Measurements from ENCODE around the gene IFIT2. TPM values are rescaled to one million over a fixed set of nuclear protein-coding genes. Genes with fewer than 3 reads are reported as not detected.

IFIT2 gene
- total RNA-seq, 3 donors from 2014 or later (not counting 1 experiment from before 2014, with no cell fraction given) = 21.8 to 103 (median 34.9) TPM

GRCh38 chr10:89256340-89256739, 45.5 kb upstream of the IFIT2 start:
- H3K4me3 Mint-ChIP-seq = no peak overlapping the region
- H3K9me3 Mint-ChIP-seq = no peaks in the 10 kb centered on the region
- no peak overlapping the region for H3K27ac ChIP-seq (ENCODE audit: low read length)
- H3K4me1 ChIP-seq (ENCODE audit: control insufficient read depth, insufficient read depth, low read length) = peaks cover 4% of the 10 kb centered on the region
- peaks cover 4% of the 10 kb centered on the region for H3K9me3 ChIP-seq (ENCODE audit: control insufficient read depth, insufficient read depth, low read length)
- H3K4me3 ChIP-seq (ENCODE audit: low read length) = no peak overlapping the region
- DNase-seq (no peak), ATAC-seq (no peak)
- H3K36me3 ChIP-seq (ENCODE audit: control insufficient read depth, insufficient read depth, low read length) = no peaks in the 10 kb centered on the region
- no peaks in the 10 kb centered on the region for H3K36me3 Mint-ChIP-seq
- 75% methylated on average over 3 of the region's 3 CpGs for WGBS (ENCODE audit: insufficient coverage)
- H3K27me3 Mint-ChIP-seq (ENCODE audit: low read depth in 2 of 2) = peaks cover 25 to 43% of the 10 kb centered on the region in 2 donors
- TF ChIP-seq, protein P1, sequence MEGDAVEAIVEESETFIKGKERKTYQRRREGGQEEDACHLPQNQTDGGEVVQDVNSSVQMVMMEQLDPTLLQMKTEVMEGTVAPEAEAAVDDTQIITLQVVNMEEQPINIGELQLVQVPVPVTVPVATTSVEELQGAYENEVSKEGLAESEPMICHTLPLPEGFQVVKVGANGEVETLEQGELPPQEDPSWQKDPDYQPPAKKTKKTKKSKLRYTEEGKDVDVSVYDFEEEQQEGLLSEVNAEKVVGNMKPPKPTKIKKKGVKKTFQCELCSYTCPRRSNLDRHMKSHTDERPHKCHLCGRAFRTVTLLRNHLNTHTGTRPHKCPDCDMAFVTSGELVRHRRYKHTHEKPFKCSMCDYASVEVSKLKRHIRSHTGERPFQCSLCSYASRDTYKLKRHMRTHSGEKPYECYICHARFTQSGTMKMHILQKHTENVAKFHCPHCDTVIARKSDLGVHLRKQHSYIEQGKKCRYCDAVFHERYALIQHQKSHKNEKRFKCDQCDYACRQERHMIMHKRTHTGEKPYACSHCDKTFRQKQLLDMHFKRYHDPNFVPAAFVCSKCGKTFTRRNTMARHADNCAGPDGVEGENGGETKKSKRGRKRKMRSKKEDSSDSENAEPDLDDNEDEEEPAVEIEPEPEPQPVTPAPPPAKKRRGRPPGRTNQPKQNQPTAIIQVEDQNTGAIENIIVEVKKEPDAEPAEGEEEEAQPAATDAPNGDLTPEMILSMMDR (IDR thresholded peaks at IDR 0.05) = no peak
- H3K27me3 ChIP-seq (ENCODE audit: control insufficient read depth, insufficient read depth, low read length) = no peaks in the 10 kb centered on the region
- peaks cover 0 to 9% of the 10 kb centered on the region in 2 donors for H3K4me1 Mint-ChIP-seq
- no peak overlapping the region for H3K27ac Mint-ChIP-seq
- intact Hi-C loops (cut with micrococcal nuclease) = no loop called here

GRCh38 chr10:89256962-89257361, 44.9 kb upstream of the IFIT2 start:
- TF ChIP-seq, protein P1 (IDR thresholded peaks at IDR 0.05) = no peak
- no peak for DNase-seq

DNA sequence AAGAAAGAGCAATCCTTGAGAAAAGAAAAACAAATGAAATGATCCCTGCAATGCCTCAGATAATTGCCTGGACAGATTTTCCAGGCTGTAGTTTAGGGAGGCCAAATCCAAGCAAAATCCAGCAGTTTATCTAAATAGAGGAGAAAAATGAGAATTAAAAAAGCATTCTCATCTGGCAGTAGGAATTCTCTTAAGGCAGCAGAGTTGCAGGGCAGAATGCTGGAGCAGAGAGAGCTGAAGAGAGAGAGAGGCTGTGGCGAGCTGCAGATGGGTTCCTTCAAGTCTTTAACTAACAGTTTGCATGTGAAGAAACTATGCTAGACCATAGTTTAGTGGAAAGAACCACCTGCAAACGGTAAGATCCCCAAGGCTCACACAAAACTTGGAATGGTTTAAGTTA, 44.3 kb upstream of the IFIT2 start:
- Mint-ChIP-seq H3K4me1 (no peaks in the 10 kb centered on the region), H3K27me3 (ENCODE audit: low read depth in 2 of 2) (peaks cover 25 to 43% of the 10 kb centered on the region in 2 donors), H3K9me3 (no peaks in the 10 kb centered on the region), H3K27ac (no peak overlapping the region), H3K4me3 (no peak overlapping the region), H3K36me3 (no peaks in the 10 kb centered on the region)
- intact Hi-C loops (cut with micrococcal nuclease) = no loop called here
- Histone ChIP-seq H3K4me3 (ENCODE audit: low read length) (no peak overlapping the region), H3K36me3 (ENCODE audit: control insufficient read depth, insufficient read depth, low read length) (no peaks in the 10 kb centered on the region), H3K27ac (ENCODE audit: low read length) (no peak overlapping the region), H3K27me3 (ENCODE audit: control insufficient read depth, insufficient read depth, low read length) (no peaks in the 10 kb centered on the region), H3K4me1 (ENCODE audit: control insufficient read depth, insufficient read depth, low read length) (peaks cover 4% of the 10 kb centered on the region), H3K9me3 (ENCODE audit: control insufficient read depth, insufficient read depth, low read length) (peaks cover 4% of the 10 kb centered on the region)
- TF ChIP-seq, protein P1 (IDR thresholded peaks at IDR 0.05) = no peak
- 86% methylated on average over 2 of the region's 2 CpGs for WGBS (ENCODE audit: insufficient coverage)
- no peak for ATAC-seq
- no peak for DNase-seq

More at GRCh38 chr10:89256962-89257361, 44.9 kb upstream of the IFIT2 start:
- no peak overlapping the region for H3K4me3 Mint-ChIP-seq
- H3K9me3 ChIP-seq (ENCODE audit: control insufficient read depth, insufficient read depth, low read length) = peaks cover 4% of the 10 kb centered on the region
- peaks cover 4% of the 10 kb centered on the region for H3K4me1 ChIP-seq (ENCODE audit: control insufficient read depth, insufficient read depth, low read length)
- H3K27me3 ChIP-seq (ENCODE audit: control insufficient read depth, insufficient read depth, low read length) = no peaks in the 10 kb centered on the region
- intact Hi-C loops (cut with micrococcal nuclease) = no loop called here
- no peak overlapping the region for H3K27ac ChIP-seq (ENCODE audit: low read length)
- H3K36me3 ChIP-seq (ENCODE audit: control insufficient read depth, insufficient read depth, low read length) = no peaks in the 10 kb centered on the region
- no peak for ATAC-seq
- H3K9me3 Mint-ChIP-seq = no peaks in the 10 kb centered on the region
- WGBS (ENCODE audit: insufficient coverage) = 87% methylated on average over 1 of the region's 1 CpG
- peaks cover 25 to 43% of the 10 kb centered on the region in 2 donors for H3K27me3 Mint-ChIP-seq (ENCODE audit: low read depth in 2 of 2)
- H3K27ac Mint-ChIP-seq = no peak overlapping the region
- no peak overlapping the region for H3K4me3 ChIP-seq (ENCODE audit: low read length)
- H3K4me1 Mint-ChIP-seq = peaks cover 0 to 5% of the 10 kb centered on the region in 2 donors
- H3K36me3 Mint-ChIP-seq = no peaks in the 10 kb centered on the region

GRCh38 chr10:89258881-89259280, 43.0 kb upstream of the IFIT2 start:
- no peak overlapping the region for H3K27ac ChIP-seq (ENCODE audit: low read length)
- intact Hi-C loops (cut with micrococcal nuclease) = no loop called here
- no peaks in the 10 kb centered on the region for H3K27me3 ChIP-seq (ENCODE audit: control insufficient read depth, insufficient read depth, low read length)
- no peak overlapping the region for H3K4me3 ChIP-seq (ENCODE audit: low read length)
- ATAC-seq (no peak), DNase-seq (no peak)
- Mint-ChIP-seq H3K4me3 (no peak overlapping the region), H3K9me3 (no peaks in the 10 kb centered on the region), H3K27ac (no peak overlapping the region), H3K36me3 (no peaks in the 10 kb centered on the region), H3K4me1 (no peaks in the 10 kb centered on the region), H3K27me3 (ENCODE audit: low read depth in 2 of 2) (peaks cover 25 to 43% of the 10 kb centered on the region in 2 donors)
- peaks cover 4% of the 10 kb centered on the region for H3K4me1 ChIP-seq (ENCODE audit: control insufficient read depth, insufficient read depth, low read length)
- WGBS (ENCODE audit: insufficient coverage) = no CpG with 5 or more reads among the region's 1 CpG
- H3K9me3 ChIP-seq (ENCODE audit: control insufficient read depth, insufficient read depth, low read length) = peaks cover 4% of the 10 kb centered on the region
- H3K36me3 ChIP-seq (ENCODE audit: control insufficient read depth, insufficient read depth, low read length) = no peaks in the 10 kb centered on the region
- TF ChIP-seq, protein P1 (IDR thresholded peaks at IDR 0.05) = no peak

Data from natural killer cell (primary cell).